Stimulated activated CD8-positive, alpha-beta memory T cell treated with anti-CD3 and anti-CD28 coated beads, Interleukin-7, amount 100 ng/mL, for 24 hours (primary cell): ENCODE measurements around the gene MOB2.
"Not testable (repeated sequence)": the region's sequence is repeated elsewhere in the genome, so short reads cannot be mapped to it uniquely, and the experiment has no call there.

Source experiments
- DNase-seq: peaks from one replicate; pipeline ENCODE4 v3.0.0-alpha.2; 2020; ENCODE audit warnings: low read depth

MOB2 gene

GRCh38 chr11:1518301-1518700, 31.7 kb upstream of the MOB2 start:
- no peak for DNase-seq

- no peak for DNase-seq
Observed at GRCh38 chr11:1517117-1518005, 30.8 kb upstream of the MOB2 start.

- DNase-seq = no peak
Observed at GRCh38 chr11:1516273-1517067, 29.9 kb upstream of the MOB2 start.

GRCh38 chr11:1515082-1516060, 28.8 kb upstream of the MOB2 start:
- DNase-seq = peak; percentile 62

GRCh38 chr11:1514336-1515061, 27.9 kb upstream of the MOB2 start:
- DNase-seq = no peak

GRCh38 chr11:1513326-1514296, 27.0 kb upstream of the MOB2 start:
- no peak for DNase-seq

- DNase-seq = not testable (repeated sequence)
Observed at GRCh38 chr11:1512531-1513258, 26.1 kb upstream of the MOB2 start.

- DNase-seq = no peak
Observed at GRCh38 chr11:1511937-1512496, 25.4 kb upstream of the MOB2 start.

GRCh38 chr11:1510928-1511327, 24.3 kb upstream of the MOB2 start:
- no peak for DNase-seq

- DNase-seq = not testable (repeated sequence)
Observed at GRCh38 chr11:1510351-1510750, 23.8 kb upstream of the MOB2 start.

GRCh38 chr11:1509626-1510255, 23.2 kb upstream of the MOB2 start:
- DNase-seq = no peak

- DNase-seq = no peak
Observed at GRCh38 chr11:1508986-1509385, 22.4 kb upstream of the MOB2 start.

- DNase-seq = no peak
Observed at GRCh38 chr11:1508491-1508891, 21.9 kb upstream of the MOB2 start.

GRCh38 chr11:1507381-1508140, 21.0 kb upstream of the MOB2 start:
- no peak for DNase-seq

- no peak for DNase-seq
Observed at GRCh38 chr11:1506981-1507380, 20.4 kb upstream of the MOB2 start.

GRCh38 chr11:1505480-1505879, 18.9 kb upstream of the MOB2 start:
- DNase-seq = no peak

- no peak for DNase-seq
Observed at GRCh38 chr11:1504581-1505290, 18.2 kb upstream of the MOB2 start.
